ENCODE data around the gene PHKA1. TPM values are rescaled to one million over a fixed set of nuclear protein-coding genes. Genes with fewer than 3 reads are reported as not detected.
"Not testable (repeated sequence)": the region's sequence is repeated elsewhere in the genome, so short reads cannot be mapped to it uniquely, and the experiment has no call there.

Gene PHKA1
- total RNA-seq, 1 donor = 8.6 TPM

GRCh38 chrX:72687396-72687795 lies 26.7 kb downstream of the PHKA1 start:
- no peak for DNase-seq (ENCODE audit: low read depth)
- H3K4me3 ChIP-seq (ENCODE audit: low read depth, low read length) = no peak overlapping the region
- TF ChIP-seq CTCF (IDR thresholded peaks at IDR 0.05; ENCODE audit: insufficient read depth, low read depth, low read length) = no peak

GRCh38 chrX:72685810-72686456 lies 28.2 kb downstream of the PHKA1 start:
- TF ChIP-seq CTCF (IDR thresholded peaks at IDR 0.05; ENCODE audit: insufficient read depth, low read depth, low read length) = no peak
- H3K4me3 ChIP-seq (ENCODE audit: low read depth, low read length) = no peak overlapping the region
- no peak for DNase-seq (ENCODE audit: low read depth)

- TF ChIP-seq CTCF (IDR thresholded peaks at IDR 0.05; ENCODE audit: insufficient read depth, low read depth, low read length) = no peak
- H3K4me3 ChIP-seq (ENCODE audit: low read depth, low read length) = no peak overlapping the region
- no peak for DNase-seq (ENCODE audit: low read depth)
These were observed 29.1 kb downstream of the PHKA1 start for GRCh38 chrX:72685018-72685417.

- TF ChIP-seq CTCF (IDR thresholded peaks at IDR 0.05; ENCODE audit: insufficient read depth, low read depth, low read length) = no peak
- DNase-seq (ENCODE audit: low read depth) = no peak
- no peak overlapping the region for H3K4me3 ChIP-seq (ENCODE audit: low read depth, low read length)
These were observed 30.5 kb downstream of the PHKA1 start for GRCh38 chrX:72683631-72684030.

- H3K4me3 ChIP-seq (ENCODE audit: low read depth, low read length) = no peak overlapping the region
- no peak for TF ChIP-seq CTCF (IDR thresholded peaks at IDR 0.05; ENCODE audit: insufficient read depth, low read depth, low read length)
- DNase-seq (ENCODE audit: low read depth) = no peak
These were observed 37.6 kb downstream of the PHKA1 start for GRCh38 chrX:72676465-72676864.

- not testable (repeated sequence) for DNase-seq (ENCODE audit: low read depth); H3K4me3 ChIP-seq (ENCODE audit: low read depth, low read length)
These were observed 40.2 kb downstream of the PHKA1 start for GRCh38 chrX:72673951-72674350.

GRCh38 chrX:72669508-72669907 lies 44.6 kb downstream of the PHKA1 start:
- H3K4me3 ChIP-seq (ENCODE audit: low read depth, low read length); DNase-seq (ENCODE audit: low read depth): not testable (repeated sequence)

GRCh38 chrX:72666451-72666850 lies 47.7 kb downstream of the PHKA1 start:
- TF ChIP-seq CTCF (IDR thresholded peaks at IDR 0.05; ENCODE audit: insufficient read depth, low read depth, low read length) = no peak
- no peak for DNase-seq (ENCODE audit: low read depth)
- H3K4me3 ChIP-seq (ENCODE audit: low read depth, low read length) = no peak overlapping the region
